Caco-2 (cell line): ENCODE results near the gene CDKN2B. TPM values are rescaled to one million over a fixed set of nuclear protein-coding genes. Genes with fewer than 3 reads are reported as not detected.

Source experiments
- BruUV-seq: library from RNA; stranded (reverse); fragments of 400-500 nt; replicated peaks from 2 replicates; lab custom pipeline; 2021; lab: Mats Ljungman, UMichigan
- CTCF ChIA-PET: fragments of 300-600 bp; sonication (Branson Sonifier 250); formaldehyde crosslinking; loops from one replicate; lab custom pipeline; 2022; ENCODE audit warnings: antibody characterized with exemption; lab: Charles Lee
- POLR2A ChIA-PET: fragments of 300-600 bp; sonication (Branson Sonifier 250); formaldehyde crosslinking; loops from one replicate; lab custom pipeline; 2022; ENCODE audit warnings: antibody characterized with exemption; lab: Charles Lee
- DNase-seq, 2 experiments: peaks; one replicate each; pipeline versions ENCODE4 v3.0.0 to v3.0.0-alpha.2; 2020 to 2022
- H3K27me3 ChIP-seq: replicated peaks from 2 replicates; pipeline ENCODE4 v1.6.0; 2011; ENCODE audit warnings: low read length; ENCODE audit not compliant: control insufficient read depth, insufficient read depth
- H3K36me3 ChIP-seq: 2 replicates; pipeline ENCODE4 v1.5.1; 2011; ENCODE audit warnings: low read length; ENCODE audit not compliant: control insufficient read depth, insufficient read depth
- H3K4me1 ChIP-seq: fragments of 250-450 bp; sonication (Bioruptor Pico); 2 replicates; pipeline ENCODE4 v1.5.1; 2020; ENCODE audit warnings: mild to moderate bottlenecking
- H3K4me3 ChIP-seq: 2 replicates; pipeline ENCODE4 v1.5.1; 2011; ENCODE audit warnings: low read depth, mild to moderate bottlenecking, control low read depth, low read length
- H3K9me3 ChIP-seq: fragments of 250-450 bp; sonication (Bioruptor Pico); 2 replicates; pipeline ENCODE4 v1.5.1; 2020; ENCODE audit warnings: mild to moderate bottlenecking, moderate library complexity
- H3K27ac Mint-ChIP-seq: one replicate; pipeline ENCODE4 v1.8.0; 2022; ENCODE audit warnings: mixed read lengths; ENCODE audit not compliant: unreplicated experiment
- H3K27me3 Mint-ChIP-seq: one replicate; pipeline ENCODE4 v1.8.0; 2022; ENCODE audit warnings: mixed read lengths; ENCODE audit not compliant: insufficient read depth, unreplicated experiment
- H3K36me3 Mint-ChIP-seq: one replicate; pipeline ENCODE4 v1.8.0; 2022; ENCODE audit warnings: mild to moderate bottlenecking, mixed read lengths; ENCODE audit not compliant: insufficient read depth, unreplicated experiment
- H3K4me1 Mint-ChIP-seq: one replicate; pipeline ENCODE4 v1.8.0; 2022; ENCODE audit warnings: low read depth, mixed read lengths; ENCODE audit not compliant: unreplicated experiment
- H3K4me3 Mint-ChIP-seq: one replicate; pipeline ENCODE4 v1.8.0; 2022; ENCODE audit warnings: mild to moderate bottlenecking, moderate library complexity, mixed read lengths; ENCODE audit not compliant: unreplicated experiment
- H3K9me3 Mint-ChIP-seq: one replicate; pipeline ENCODE4 v1.8.0; 2022; ENCODE audit warnings: mixed read lengths; ENCODE audit not compliant: unreplicated experiment
- CTCF ChIP-seq, 2 experiments: fragments of 200-600 bp in 1 of 2; IDR thresholded peaks; 1 replicate in 1 of 2; 2 replicates in 1 of 2; pipeline versions ENCODE4 v1.5.1 to v1.8.0; 2011 to 2022; ENCODE audit warnings: antibody characterized with exemption in 1 of 2, control low read depth in 1 of 2, inconsistent platforms in 1 of 2, low read depth in 1 of 2, low read length in 1 of 2, mild to moderate bottlenecking in 1 of 2, moderate library complexity in 1 of 2; ENCODE audit not compliant: insufficient read depth in 1 of 2, severe bottlenecking in 1 of 2, unreplicated experiment in 1 of 2
- intact Hi-C: fragments of 100-400 bp; cut with micrococcal nuclease; formaldehyde crosslinking; loops from one replicate; pipeline ENCODE4 v1.10.0; 2022; ENCODE audit not compliant: unreplicated experiment
- total RNA-seq: library from RNA; stranded (reverse); gene quantifications from 2 replicates; pipeline ENCODE4 v1.2.3, GENCODE V29; 2022

The CDKN2B gene
- total RNA-seq, 1 experiment from 2014 or later = 7.6 TPM

- no peak overlapping the region for H3K4me3 ChIP-seq
- BruUV-seq = no TSS peak
- H3K36me3 Mint-ChIP-seq = no peaks in the 10 kb centered on the region
- ChIA-PET POLR2A (no interaction called here), CTCF (interaction anchor here (0.8 kb wide), 1 partner anchor 33 kb away, joined by 3 read pairs; the partner anchor contains the start of genes CDKN2A and CDKN2B-AS1)
- no peaks in the 10 kb centered on the region for H3K27me3 Mint-ChIP-seq
- H3K9me3 Mint-ChIP-seq = no peaks in the 10 kb centered on the region
- H3K4me1 ChIP-seq = peaks cover 9% of the 10 kb centered on the region
- TF ChIP-seq CTCF (IDR thresholded peaks at IDR 0.05; ENCODE audit: insufficient read depth in 1 of 2, low read depth in 1 of 2, low read length in 1 of 2, severe bottlenecking in 1 of 2, unreplicated experiment in 1 of 2) = no peak
- no peaks in the 10 kb centered on the region for H3K27me3 ChIP-seq
- no peak for DNase-seq
- no peak overlapping the region for H3K27ac Mint-ChIP-seq
- H3K9me3 ChIP-seq = no peaks in the 10 kb centered on the region
- H3K4me3 Mint-ChIP-seq = no peak overlapping the region
- intact Hi-C loops = no loop called here
- H3K4me1 Mint-ChIP-seq = peaks cover 8% of the 10 kb centered on the region
- H3K36me3 ChIP-seq = no peaks in the 10 kb centered on the region
Measured at GRCh38 chr9:22026696-22027095, 17.6 kb upstream of the CDKN2B start.

DNA sequence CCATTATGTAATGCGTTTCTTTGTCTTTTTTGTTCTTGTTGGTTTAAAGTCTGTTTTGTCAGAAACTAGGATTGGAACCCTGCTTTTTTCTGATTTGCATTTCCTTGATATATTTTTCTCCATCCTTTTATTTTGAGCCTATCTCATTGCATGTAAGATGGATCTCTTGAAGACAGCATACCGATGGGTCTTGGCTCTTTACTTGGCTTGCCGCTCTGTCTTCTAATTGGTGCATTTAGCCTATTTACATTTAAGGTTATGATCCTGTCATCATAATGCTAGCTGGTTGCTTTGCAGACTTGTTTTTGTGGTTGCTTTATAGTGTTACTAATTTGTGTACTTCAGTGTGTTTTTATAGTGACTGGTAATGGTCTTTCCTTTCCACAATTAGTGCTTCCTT lies 13.3 kb upstream of the CDKN2B start:
- H3K4me3 Mint-ChIP-seq = no peak overlapping the region
- POLR2A ChIA-PET = no interaction called here
- Histone ChIP-seq H3K4me1 (no peaks in the 10 kb centered on the region), H3K36me3 (no peaks in the 10 kb centered on the region), H3K4me3 (no peak overlapping the region), H3K9me3 (no peaks in the 10 kb centered on the region), H3K27me3 (no peaks in the 10 kb centered on the region)
- no peaks in the 10 kb centered on the region for H3K4me1 Mint-ChIP-seq
- no peaks in the 10 kb centered on the region for H3K36me3 Mint-ChIP-seq
- H3K27ac Mint-ChIP-seq = no peak overlapping the region
- CTCF ChIA-PET = no interaction called here
- no peak for TF ChIP-seq CTCF (IDR thresholded peaks at IDR 0.05; ENCODE audit: insufficient read depth in 1 of 2, low read depth in 1 of 2, low read length in 1 of 2, severe bottlenecking in 1 of 2, unreplicated experiment in 1 of 2)
- DNase-seq = no peak
- no peaks in the 10 kb centered on the region for H3K27me3 Mint-ChIP-seq
- H3K9me3 Mint-ChIP-seq = no peaks in the 10 kb centered on the region
- intact Hi-C loops = no loop called here
- BruUV-seq = no TSS peak

GRCh38 chr9:22010866-22011625 lies 1.9 kb upstream of the CDKN2B start:
- Histone ChIP-seq H3K4me1 (no peaks in the 10 kb centered on the region), H3K36me3 (no peaks in the 10 kb centered on the region), H3K4me3 (no peak overlapping the region), H3K27me3 (no peaks in the 10 kb centered on the region), H3K9me3 (no peaks in the 10 kb centered on the region)
- Mint-ChIP-seq H3K9me3 (no peaks in the 10 kb centered on the region), H3K27me3 (no peaks in the 10 kb centered on the region), H3K4me3 (no peak overlapping the region), H3K4me1 (no peaks in the 10 kb centered on the region), H3K27ac (peak overlapping the region; percentile 53), H3K36me3 (peaks cover 10% of the 10 kb centered on the region)
- no TSS peak for BruUV-seq
- DNase-seq = peak in 1 of 2 experiments; percentile 16
- intact Hi-C loops = no loop called here
- TF ChIP-seq CTCF (IDR thresholded peaks at IDR 0.05; ENCODE audit: insufficient read depth in 1 of 2, low read depth in 1 of 2, low read length in 1 of 2, severe bottlenecking in 1 of 2, unreplicated experiment in 1 of 2) = no peak
- CTCF ChIA-PET = no interaction called here
- POLR2A ChIA-PET = no interaction called here
